ENCODE results near the gene RTN4. TPM values are rescaled to one million over a fixed set of nuclear protein-coding genes. Genes with fewer than 3 reads are reported as not detected.

The RTN4 gene
- total RNA-seq, 2 donors from 2014 or later = 199 to 280 TPM

DNA sequence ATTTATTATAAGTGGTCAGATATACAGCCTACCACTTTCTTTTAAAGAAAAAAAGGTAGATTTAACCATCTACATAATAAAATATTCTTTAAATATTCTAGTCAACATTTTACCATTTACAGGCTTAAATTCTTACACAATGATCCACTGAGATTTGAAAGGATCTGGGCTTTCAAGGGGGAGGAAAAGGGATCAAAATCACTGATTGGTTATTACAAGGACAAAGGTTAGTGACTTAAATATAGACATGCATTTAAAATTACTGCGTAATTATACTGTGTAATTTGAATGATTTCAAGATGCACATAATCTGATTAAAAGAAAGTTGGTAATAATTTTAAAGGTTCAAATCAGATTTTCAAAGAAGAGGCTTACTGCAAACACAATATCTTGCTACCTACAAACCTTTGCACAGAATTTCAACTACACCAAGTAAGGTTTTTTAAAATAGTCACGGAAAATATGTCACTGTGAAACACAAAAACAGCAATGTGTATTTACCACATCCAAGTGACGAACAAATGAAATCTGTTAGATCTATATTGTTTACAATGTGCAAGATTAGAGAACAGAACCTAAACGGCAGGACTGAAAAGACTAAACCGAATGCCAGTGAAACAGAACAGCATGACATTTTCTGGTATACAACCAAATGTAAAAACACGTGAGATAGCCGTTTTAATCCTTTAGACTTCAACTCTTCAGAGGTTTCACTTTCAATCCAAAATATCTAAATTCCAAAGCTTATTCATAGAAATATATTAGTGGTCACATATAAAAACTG lies 40.8 kb downstream of the RTN4 start:
- Histone ChIP-seq H3K4me3 (peak overlapping the region; percentile 30), H3K27ac (peak overlapping the region; percentile 71), H3K9me3 (no peaks in the 10 kb centered on the region), H3K4me1 (peaks cover 23% of the 10 kb centered on the region), H3K36me3 (no peaks in the 10 kb centered on the region), H3K9ac (ENCODE audit: low read depth in 2 of 2, low read length in 2 of 2) (peak overlapping the region in 1 of 2 donors; percentile 75), H3K27me3 (no peaks in the 10 kb centered on the region)
- TF ChIP-seq, protein P1, sequence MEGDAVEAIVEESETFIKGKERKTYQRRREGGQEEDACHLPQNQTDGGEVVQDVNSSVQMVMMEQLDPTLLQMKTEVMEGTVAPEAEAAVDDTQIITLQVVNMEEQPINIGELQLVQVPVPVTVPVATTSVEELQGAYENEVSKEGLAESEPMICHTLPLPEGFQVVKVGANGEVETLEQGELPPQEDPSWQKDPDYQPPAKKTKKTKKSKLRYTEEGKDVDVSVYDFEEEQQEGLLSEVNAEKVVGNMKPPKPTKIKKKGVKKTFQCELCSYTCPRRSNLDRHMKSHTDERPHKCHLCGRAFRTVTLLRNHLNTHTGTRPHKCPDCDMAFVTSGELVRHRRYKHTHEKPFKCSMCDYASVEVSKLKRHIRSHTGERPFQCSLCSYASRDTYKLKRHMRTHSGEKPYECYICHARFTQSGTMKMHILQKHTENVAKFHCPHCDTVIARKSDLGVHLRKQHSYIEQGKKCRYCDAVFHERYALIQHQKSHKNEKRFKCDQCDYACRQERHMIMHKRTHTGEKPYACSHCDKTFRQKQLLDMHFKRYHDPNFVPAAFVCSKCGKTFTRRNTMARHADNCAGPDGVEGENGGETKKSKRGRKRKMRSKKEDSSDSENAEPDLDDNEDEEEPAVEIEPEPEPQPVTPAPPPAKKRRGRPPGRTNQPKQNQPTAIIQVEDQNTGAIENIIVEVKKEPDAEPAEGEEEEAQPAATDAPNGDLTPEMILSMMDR (IDR thresholded peaks at IDR 0.05) = no peak
- intact Hi-C loops (cut with DNase I) = loop anchor here (5.0 kb wide), 1 partner anchor 107 kb away; no protein-coding TSS in a partner anchor
- no peak for DNase-seq

DNA sequence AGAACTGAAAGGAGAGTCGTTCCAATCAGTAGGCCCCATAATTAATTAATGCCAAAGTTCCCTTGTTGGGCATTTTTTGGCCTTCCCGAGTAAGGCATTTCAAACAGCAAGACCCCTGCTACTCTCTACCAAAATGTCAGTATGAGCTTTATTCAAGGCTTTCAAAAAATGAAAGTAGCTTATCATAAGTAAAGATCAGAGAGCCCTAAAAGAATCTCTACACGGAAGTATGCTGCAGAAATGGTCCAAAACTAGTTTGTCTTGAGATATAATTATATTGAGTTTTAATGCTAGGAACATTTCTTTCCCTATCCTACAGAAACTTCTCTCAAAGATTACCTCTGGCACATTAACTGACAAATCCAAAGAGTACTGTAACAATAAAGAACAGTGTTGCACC lies 43.9 kb downstream of the RTN4 start:
- Histone ChIP-seq H3K9ac (ENCODE audit: low read depth in 2 of 2, low read length in 2 of 2) (no peak overlapping the region), H3K9me3 (no peaks in the 10 kb centered on the region), H3K4me3 (no peak overlapping the region), H3K4me1 (peaks cover 9% of the 10 kb centered on the region), H3K27me3 (no peaks in the 10 kb centered on the region), H3K36me3 (no peaks in the 10 kb centered on the region), H3K27ac (no peak overlapping the region)
- intact Hi-C loops (cut with DNase I) = no loop called here
- TF ChIP-seq, protein P1 (IDR thresholded peaks at IDR 0.05) = no peak
- DNase-seq = no peak

DNA sequence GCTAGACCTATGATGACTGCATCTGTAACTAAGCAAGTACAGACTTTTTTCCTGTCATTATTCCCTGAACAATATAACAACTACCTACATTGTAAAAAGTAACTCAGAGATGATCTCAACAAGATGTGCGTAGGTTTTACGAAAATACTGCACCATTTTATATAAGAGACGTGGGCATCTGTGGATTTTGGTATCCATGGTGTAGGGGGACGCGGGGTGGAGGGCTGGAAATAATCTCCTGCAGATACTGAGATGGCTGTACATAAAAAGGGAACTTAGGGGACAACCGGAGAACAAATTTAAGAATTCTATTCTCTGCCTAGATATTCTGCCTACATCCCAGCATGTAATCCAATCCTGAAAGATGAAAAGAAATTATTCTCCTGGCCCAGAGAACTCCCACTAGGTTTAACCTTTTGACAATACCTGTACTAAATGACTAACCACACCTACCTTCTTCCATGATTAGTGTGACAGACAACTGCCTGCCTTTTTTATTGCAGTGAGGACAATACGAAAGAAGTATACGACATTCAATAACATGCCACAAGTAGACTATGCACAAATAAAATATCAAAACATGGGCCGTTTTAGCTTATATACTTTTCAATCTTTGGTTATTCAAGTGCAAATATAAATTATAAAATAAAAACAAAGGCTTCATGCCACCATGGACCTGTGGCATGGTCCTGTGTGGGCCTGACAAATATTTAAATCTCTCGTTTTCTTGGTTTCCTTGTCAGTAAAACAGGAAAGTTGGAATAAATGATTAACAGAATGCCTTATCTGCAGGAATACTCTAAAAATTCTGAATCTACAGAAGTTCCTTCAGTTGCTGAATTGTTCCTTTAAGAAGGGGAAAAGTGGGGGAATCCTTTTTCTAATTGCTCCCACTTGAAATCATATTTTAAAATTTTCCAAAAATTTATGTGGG lies 46.3 kb downstream of the RTN4 start:
- no peak overlapping the region for H3K4me3 ChIP-seq
- no peaks in the 10 kb centered on the region for H3K9me3 ChIP-seq
- H3K36me3 ChIP-seq = no peaks in the 10 kb centered on the region
- TF ChIP-seq, protein P1 (IDR thresholded peaks at IDR 0.05) = no peak
- peak overlapping the region; percentile 39 for H3K27ac ChIP-seq
- peaks cover 3% of the 10 kb centered on the region for H3K4me1 ChIP-seq
- intact Hi-C loops (cut with DNase I) = no loop called here
- no peaks in the 10 kb centered on the region for H3K27me3 ChIP-seq
- no peak for DNase-seq
- H3K9ac ChIP-seq (ENCODE audit: low read depth in 2 of 2, low read length in 2 of 2) = no peak overlapping the region

DNA sequence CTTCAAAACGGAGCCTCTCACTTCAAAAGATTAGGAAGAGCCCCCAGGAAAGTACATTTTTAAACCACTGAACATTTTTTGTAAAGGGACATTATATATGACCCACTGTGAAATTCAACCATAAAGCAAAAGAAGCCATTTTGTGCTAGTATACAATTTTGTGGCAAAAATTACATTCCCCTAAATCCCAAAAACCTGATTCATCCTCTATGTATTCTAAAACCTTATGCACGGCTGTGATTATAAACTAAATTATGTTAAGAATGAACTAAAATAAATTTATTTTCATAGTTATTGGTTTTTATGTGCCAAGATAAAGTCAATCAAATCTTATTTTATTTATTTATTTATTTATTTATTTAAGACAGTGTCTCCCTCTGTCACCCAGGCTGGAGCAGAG lies 48.5 kb downstream of the RTN4 start:
- Histone ChIP-seq H3K27me3 (no peaks in the 10 kb centered on the region), H3K36me3 (no peaks in the 10 kb centered on the region), H3K4me1 (peaks cover 3% of the 10 kb centered on the region), H3K9me3 (no peaks in the 10 kb centered on the region), H3K4me3 (no peak overlapping the region), H3K9ac (ENCODE audit: low read depth in 2 of 2, low read length in 2 of 2) (no peak overlapping the region), H3K27ac (no peak overlapping the region)
- intact Hi-C loops (cut with DNase I) = no loop called here
- TF ChIP-seq, protein P1 (IDR thresholded peaks at IDR 0.05) = no peak
- DNase-seq = no peak

DNA sequence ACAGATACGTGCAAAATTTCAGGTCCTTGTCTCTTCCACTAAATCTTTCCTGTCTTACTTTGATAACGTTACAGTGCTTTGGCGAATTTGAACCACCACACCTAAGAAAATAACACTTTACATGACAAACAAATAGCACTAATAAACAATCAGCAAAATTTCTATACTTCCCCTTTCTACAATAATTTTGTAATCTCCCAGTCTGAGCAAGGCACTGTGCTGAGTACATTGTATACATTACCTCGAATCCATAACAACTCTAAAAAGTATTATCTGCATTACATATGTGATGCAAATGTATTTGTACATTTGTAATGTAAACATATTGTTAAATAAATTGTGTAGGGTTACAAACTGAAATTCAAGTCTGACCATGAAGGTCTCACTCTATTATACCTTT lies 49.9 kb downstream of the RTN4 start:
- intact Hi-C loops (cut with DNase I) = no loop called here
- no peaks in the 10 kb centered on the region for H3K27me3 ChIP-seq
- no peak overlapping the region for H3K4me3 ChIP-seq
- TF ChIP-seq, protein P1 (IDR thresholded peaks at IDR 0.05) = no peak
- peaks cover 3% of the 10 kb centered on the region for H3K4me1 ChIP-seq
- no peaks in the 10 kb centered on the region for H3K36me3 ChIP-seq
- H3K27ac ChIP-seq = no peak overlapping the region
- no peak overlapping the region for H3K9ac ChIP-seq (ENCODE audit: low read depth in 2 of 2, low read length in 2 of 2)
- DNase-seq = no peak
- H3K9me3 ChIP-seq = no peaks in the 10 kb centered on the region
